Germinal center (tissue), 1 donor: ENCODE data around the gene LASP1.

Experiments
- DNase-seq: peaks from one replicate; pipeline ENCODE4 v3.0.0; 2012; ENCODE audit warnings: mixed read lengths, low spot score

LASP1 gene

DNA sequence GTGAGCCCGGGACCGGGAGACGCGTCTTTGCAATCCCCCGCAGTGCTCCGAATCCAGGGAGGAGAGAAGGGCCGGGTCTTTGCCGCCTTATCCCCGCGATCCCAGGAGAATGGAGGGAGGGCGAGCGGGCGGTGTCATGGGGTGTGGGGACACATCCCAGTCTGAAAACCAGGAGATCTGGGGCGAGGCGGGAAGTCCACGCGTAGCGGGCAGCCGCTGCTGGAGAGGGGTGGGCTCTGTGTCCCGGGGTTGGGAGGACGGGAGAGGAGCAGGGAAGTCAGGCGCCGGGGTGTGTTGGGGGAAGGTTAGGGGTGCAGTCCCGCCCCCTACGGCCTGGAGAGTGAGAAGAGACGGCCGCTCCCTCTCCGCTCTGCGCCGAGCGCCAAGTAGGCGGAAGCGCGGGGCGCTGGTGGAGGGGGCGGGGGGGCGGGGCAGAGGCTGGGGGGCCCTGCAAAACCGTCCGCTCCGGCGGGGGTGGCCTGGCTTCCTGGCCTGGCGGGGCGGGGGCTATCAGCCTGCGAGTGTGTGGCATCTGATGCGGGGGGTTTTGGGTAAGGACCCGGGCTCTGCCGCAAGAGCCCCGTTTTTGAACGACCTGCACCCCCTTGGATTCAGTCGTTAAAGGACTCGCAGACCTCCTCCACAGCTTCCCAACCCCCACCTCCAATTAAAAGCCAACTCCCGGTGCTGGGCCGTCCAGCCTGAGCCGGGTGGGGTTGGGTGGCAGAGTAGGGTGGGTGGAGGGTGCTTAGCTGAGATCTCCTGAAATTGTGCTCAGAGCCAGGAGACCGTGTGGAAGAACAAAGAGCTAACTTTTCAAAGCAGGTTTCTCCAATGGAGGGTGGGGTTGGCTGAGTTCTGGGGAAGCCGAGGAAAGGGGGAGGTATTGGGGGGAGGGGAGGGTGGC is 654 bp downstream of the LASP1 start:
- DNase-seq, result peak; percentile 78

DNA sequence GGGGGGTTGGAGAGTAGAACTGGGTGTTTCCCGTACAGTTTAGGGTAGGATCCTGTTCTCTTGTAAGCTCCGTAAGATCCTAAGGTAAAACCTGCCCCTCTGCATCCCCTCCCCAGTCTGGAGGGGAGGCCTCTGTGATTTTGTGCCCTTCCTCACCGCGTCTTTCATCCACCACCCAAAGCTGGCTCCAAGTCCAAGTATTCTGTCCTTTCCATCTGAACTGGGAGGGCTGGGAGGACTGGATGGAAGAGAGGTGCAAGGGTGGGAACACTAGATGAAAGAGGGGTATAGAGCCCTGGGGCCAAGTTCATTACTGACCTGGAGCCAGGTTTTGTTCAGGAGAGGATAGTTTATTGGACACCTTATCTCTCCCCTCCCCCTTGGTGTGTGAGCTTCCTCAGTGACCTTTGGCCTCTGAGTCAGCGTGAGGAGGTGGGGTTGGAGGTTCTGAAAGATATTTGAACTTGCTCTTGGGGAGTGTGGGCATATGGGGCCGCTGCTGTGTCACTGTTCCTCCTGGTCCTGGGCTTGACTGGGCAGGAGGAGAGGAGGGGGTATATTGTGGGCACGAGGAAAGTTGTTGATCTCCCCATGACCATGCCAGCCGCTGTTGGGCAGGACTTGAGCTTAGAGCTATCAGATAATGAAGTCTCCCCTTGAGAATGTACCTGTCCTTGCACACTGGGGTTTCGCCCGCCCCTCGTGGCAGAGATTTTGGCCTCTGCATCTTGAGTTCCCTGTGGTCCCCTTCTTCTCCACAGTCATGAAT is 1.6 kb downstream of the LASP1 start:
- no peak for DNase-seq

DNA sequence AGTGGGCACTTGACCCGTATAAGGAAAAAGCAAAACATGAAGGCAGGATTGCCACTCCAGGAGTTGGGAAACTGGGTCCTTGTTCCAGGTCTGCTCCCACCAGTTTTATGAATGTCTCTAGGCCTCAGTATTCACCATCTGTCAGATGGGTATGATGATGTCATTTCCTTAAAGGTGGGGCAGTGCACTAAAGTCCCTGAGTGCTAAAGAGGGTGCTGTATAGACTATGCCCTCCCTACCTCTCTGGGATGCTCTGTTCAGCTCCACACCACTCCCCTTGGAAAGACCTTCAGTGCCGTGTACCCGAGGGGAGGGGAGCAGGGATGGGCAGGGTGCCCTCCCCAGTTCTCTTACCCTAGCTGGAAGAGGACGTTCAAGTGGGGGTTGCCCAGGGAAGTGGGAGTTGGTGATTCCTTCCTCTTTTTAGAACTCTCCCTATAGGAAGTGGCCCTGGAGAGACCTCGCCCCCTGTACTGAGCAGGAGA is 2.2 kb downstream of the LASP1 start:
- no peak for DNase-seq

DNA sequence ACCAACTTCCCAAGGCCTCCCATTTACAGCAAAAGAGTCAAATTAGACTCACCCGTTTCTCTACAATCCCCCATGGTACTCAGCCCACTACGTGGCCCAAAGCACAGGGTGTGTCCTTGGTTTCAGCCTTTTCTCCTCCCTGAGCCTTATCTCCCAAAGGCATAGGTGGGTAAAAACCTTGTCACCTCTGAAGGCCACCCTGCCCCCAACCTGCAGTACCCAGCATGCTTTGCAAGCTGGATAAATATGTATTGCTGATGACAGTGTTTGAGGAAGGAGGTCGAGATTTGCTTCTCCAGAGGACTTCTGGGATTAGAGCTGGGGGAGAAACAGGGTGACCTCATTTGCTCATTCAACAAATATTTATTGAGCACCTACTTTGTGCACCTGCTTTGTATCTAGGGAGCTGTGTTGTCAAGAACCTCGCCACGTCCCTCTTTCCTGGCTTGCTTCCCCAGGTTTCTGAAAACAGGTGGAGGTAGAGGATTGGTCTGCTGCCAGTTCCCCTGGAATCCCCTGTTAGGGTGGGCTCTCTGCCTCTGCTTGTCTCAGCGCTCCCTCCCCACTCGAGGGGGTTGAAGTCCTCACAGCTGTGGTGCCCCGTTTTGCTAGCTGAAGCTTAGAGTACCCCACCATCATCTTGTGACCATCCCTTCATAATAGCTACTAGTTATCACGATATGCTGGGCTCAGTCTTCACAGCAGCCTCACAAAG is 3.0 kb downstream of the LASP1 start:
- no peak for DNase-seq

DNA sequence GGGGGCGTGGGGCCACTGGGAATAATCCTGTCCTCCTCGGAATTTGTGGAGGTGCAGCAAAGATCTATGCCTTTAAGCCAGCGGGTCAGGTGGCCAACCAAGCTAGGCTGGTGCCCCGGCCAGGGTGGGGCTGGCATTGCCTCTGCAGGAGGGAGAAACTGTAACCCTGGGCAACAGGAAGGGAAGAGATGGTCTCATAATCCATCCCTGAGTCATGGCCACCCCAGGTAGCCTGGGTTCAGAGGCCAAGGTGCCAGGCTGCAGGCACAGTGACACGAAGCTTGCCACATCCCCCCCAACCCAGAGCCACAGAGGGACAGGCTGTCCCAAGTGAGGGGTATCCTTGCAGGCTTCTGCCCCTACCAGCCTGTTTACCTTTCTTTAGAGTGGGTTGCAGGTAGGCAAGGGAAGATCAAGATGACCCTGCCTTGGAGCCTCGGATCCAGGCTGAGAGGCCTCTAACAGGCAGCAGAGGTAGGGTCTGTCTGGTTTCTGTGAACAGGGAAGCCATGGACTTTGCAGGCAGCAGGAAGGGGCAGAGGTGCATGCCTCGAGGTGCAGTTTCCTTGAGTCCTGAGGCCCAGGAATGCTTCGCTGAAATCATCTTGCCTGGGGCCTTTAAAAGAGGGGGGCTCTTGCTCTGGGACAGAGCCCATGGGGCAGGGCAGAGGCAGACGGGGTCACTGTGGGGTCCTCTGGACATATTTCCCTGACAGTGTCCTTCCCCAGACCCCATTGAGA is 4.0 kb downstream of the LASP1 start:
- no peak for DNase-seq

DNA sequence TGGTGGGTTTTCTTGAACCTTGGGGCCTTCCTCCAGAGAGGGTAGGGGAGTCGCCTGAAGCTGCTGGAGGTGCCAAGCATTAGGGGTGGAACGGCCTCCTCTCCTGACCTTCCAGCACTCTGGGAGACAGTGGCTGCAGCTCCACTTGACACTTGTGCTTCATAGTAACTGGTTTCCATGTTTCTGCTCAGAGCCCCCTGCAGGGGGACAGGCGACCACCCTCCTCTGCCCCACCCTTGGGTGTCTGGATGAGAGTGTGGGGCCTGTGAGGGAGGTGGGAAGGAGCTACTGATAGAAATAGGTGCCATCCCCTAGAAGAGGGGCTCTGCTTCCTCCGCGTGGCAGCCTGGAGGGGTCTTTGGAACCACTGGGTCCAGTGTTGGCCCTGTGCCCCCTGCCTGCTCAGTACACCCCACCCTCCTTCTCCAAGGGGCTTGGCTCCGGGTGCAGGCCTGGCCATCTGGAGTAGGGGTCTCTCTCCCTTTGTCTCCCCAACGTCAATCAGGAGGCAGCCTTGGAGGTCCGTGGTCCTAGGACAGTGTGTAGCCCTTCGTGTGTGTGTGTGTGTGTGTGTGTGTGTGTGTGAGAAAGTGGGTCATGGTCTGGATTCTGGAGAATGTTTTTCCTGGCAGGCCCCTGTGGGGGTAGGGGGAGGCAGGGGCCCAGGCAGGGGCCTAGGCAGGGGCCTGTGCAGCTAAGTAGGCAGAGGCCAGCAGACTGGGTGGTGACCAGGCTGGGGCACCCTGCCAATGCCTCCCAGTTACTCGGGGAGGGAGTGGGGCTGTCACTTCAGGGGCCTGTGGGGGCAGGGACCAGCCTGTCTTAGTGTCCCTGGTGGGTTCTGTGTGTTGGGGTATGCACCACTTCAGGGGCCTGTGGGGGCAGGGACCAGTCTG is 4.9 kb downstream of the LASP1 start:
- DNase-seq, result no peak

DNA sequence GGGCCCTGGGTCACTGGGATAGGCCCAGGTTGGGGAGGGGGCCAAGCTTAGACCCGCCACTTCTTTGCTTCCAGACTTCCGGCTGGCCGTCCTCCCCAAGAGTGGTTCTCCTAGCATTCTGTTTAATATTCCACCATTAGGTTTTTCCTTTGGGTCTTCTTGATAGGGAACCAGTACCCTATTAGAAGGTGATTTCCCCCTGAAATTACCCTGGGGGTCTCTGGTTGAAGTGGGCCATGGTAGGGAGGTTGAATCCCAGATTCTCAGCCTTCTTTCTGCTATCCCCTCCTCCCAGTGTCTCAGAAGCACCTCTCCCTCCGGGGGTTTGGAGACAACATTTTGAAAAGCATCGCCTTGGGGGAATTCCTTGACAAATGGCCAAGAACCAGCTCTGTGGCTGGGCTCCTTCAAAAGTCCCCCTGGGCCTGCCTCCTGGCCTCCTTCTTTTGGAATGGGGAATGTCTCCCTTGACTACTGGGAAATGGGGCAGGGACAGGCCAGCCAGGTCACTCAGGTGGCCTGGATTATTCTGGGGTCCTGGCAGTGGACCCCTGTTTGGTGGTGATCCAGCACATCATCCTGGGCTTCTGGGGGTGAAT is 5.7 kb downstream of the LASP1 start:
- no peak for DNase-seq

DNA sequence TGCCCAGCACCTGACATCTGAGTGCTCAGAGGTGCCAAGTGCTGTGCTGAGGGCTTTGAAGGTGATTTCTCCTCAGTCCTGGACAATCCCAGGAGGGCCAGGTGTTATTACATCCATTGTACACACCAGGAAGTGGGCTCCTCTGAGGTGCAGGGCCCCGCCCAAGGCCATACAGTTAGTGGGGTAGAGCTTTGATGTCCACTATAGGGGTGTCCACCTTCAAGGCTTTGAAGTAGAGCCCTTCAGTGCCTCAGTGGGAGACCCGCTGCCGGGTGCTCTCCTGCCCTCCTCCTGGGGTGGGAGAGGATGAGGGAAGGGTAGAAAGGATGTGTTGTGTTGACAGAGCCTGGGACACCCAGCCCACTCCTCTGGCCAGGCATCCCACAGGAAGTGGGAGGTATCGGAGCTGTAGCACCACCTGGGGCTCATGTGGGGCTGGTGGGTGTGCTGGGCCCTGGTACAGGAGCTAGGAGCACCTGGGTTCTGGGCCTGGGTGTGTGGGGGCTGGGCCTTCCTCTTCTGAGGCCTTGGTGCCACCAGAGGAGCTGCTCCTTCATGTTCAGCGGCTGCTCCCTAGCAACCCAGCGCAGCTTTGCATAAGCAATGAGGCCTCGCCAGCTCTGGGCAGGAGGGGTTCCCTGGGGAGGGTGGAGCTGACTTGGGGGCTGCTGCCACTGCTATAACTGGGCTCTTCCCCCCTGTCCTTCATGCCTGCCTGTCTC is 7.4 kb downstream of the LASP1 start:
- peak; percentile 85 for DNase-seq

DNA sequence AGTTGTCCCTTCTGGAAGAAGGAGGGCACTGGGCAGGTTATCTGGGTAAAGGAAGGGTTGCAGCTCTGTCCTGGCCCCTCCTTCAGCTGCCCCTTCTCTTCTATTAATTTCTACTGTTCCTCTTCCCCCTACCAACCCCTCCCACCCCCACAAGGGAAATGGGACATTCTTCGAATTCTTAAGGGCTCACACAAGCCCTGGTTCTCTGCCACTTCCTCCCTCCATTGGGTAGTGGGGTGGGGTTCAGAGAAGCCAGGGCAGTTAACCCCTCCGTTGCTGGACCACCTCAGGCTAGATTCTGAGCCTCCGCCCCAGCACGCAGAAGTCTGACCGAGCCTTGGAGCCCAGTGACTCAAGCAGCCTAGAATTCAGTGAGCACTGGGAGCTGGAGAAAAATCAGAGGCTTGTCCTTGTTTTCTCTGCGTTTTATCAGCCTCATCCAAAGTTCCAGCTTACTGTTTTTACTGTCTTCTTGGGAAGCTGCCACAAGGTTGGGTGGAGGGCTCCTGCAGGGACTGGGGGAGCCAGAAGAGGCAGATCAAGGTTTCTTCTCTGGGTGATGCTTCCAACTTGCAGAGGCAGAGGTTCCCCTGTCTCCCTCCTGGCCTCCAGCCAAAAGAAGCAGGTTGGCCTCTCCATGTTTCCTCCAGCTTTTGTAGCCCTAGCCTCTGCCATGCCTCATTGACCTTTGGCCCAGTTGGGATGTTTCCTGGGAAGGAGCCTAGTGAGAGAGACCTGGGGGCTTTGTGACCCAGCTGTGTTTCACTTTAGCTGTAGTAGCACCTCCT is 10.2 kb downstream of the LASP1 start:
- DNase-seq, result no peak

DNA sequence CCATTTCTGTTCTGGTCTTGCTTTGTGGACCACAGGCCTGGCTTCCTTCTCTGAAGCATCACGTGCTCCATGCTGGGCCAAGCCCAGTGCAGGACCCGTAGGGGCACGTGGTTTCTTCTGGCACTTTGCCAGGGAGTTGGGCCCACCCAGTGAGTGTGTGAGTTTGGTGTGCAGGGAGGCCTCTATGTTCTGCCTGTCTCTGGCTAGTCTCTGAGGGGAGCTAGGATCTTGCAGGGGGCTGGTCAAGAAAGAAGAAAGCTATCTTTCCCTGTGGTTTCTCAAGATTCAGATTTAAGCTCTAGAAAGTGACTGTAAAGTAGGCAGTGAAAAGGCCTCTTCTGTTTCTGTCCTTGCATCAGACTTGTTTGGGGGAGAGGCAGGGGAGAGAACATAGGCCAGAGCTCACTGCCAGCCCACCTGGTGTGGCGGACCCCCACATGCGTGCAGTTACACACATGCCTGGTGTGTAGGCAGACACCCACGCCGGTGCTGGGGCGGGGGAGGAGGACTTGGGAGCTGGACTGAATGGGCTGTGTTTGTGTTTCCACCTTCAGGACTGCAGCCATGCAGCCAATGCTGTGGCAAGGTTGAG is 11.8 kb downstream of the LASP1 start:
- no peak for DNase-seq

DNA sequence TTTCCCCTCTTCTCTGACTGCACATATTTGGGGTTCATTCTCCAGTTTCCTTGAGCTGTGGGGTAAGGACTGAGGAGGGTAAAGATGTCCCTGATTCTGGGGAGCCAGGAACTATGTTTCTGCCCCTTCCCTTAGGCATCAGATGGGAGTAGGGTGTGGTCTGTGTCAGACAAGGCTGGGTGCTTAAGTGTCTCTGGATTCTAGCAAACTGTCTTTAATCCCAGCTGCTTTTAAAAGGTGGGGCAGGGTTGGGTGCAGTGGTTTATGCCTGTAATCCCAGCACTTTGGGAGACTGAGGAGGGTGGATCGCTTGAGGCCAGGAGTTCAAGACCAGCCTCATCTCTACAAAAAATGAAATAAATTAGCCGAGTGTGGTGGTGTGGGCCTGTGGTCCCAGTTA is 13.0 kb downstream of the LASP1 start:
- DNase-seq, result no peak

DNA sequence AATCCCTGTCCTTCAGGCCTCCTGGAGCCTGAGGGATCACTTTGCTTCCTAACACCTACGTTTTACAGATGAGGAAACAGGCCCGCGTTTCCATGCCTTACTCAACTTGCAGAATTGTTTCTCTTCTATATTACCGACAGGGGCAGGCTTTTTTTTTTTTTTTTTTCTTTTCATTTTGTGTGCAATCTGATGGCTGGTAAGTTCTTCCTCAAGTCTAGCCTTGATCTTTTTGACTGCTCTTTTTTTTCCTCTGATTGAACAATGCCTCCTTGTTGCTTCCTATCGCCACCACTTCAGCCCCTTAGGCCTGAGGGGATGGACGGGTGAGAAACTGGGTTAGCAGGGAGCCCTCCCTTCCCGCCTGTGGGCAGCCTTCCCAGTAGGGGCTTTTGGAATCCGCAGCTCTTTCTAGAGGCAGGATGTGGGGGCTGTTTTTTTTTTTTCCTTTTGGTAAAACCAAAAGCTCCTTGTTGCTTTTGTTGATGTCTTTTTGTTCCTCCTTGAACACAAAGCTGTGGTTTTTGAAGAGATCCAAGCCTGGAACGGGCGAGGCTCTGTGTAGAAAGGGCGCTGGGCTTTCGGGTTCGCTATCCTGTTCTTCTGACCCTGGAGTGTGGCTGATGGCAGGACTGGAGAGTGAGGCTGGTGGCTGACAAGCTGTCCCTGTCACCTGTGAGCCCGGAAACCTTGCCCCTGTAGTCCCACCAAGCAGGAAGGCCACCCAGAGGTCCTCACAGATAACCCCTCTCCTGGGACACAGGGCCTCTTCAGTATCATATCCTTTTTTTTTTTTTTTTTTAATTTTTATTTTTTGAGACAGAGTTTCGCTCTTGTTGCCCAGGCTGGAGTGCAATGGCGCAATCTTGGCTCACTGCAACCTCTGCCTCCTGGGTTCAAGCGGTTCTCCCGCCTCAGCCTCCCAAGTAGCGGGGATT is 14.0 kb downstream of the LASP1 start:
- DNase-seq, result no peak

DNA sequence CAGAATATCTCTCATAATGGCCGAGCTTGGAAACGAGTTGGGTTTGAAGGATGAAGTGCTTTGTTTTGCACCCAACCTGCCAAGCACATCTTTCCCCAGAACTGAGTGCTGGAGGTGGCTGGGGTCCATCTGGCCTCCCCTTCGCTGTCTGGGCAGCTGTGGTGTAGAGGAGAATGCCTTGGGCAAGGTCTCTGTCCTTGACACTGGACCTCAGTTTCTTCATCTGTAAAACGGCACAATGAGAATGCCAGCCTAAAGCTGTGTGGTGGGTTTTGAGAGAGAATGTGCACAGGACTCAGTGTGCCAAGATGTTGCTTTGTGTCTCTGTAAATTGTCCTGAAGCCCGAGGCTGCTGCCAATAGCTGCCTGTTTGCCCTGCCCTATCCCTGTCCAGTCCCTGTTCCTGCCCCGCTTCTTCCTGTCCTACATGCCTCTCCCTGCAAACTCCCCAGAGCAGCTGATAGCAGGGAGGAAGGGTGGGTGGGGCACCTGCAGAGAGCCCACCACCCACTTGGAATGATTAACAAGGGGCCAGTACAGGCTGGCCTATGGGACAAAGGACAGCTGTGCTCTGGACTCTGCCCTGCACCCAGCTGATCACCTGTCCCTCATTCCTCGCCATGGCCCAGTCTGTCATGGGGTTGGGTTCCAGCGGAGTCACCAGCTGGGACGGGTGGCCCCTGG is 15.3 kb downstream of the LASP1 start:
- no peak for DNase-seq

DNA sequence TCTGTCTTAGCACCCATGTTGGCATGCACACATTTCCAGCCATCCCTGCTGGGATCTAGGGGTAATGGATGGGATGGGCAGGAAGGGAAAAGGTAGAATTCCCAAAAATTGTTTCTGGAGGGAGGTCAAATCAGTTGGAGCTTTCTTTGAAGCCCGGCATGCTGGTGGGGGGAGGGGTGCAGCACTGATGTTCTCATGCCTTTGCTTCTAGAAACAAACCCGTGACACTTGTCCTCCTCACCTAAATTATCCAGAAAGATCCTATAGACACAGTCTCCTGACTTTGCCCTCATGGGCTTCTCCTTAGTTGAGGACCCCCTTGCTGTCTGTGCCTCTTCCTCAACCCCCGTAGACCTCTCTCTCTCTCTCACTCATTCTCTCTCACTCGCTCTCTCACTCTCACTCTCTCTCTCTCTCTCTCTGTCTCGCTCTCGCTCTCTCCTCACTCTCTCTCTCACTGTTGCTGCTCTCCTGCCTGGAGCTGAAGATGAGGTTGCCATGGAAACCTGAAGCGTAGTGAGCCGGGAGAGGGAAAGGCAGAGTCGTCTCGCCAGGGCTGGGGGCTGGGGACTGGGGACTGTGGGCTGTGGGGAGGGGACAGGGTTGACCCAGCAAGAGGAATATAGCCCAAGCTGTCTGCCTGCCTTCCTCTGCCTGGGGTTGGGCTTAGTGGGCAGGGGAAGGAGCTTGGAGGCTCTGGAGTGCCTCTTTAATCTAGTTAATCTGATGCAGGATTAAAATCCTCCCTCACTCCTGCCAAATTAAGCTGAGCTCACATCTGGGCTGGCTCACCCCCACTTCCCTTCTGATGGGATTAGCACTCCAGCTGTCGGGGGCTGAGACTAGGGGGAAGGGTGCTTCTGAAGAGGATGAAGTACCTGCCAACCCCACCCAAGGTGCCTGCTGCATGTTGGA is 16.1 kb downstream of the LASP1 start:
- DNase-seq, result no peak

DNA sequence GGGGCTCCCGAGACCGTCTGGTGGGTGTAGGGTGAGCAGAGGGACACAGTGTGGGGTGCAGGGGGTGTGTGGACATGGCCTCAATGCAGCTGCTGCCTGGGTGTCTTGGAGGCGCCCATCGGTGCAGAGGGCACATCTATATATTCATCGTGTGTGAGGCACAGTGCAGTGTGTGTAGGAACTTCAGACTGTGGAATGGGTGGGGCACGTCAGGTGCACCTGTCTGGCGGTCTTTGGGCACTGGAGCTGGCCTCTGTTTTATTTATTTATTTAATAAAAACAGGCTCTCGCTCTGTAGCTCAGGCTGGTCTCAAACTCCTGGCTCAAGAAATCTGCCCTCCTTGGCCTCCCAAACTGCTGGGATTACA is 16.8 kb downstream of the LASP1 start:
- no peak for DNase-seq

DNA sequence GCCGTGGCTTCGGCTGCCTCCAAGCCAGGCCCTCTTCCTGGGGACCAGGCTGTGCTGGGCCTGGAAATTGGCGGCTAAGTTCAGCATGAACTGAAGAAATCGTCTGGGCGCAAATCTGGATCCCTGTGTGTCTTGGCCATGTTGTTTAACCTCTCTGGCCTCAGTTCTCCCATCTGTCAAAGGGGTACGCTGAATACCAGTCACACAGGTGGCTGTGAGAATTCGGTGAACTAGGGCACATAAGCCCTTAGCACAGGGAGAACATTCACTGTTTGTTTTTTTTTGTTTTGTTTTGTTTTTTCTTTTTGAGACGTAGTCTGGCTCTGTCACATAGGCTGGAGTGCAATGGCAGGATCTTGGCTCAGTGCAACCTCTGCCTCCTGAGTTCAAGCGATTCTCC is 19.0 kb downstream of the LASP1 start:
- DNase-seq, result no peak
